Measurements from ENCODE around the gene ZBTB8B.
"Not testable (repeated sequence)": the region's sequence is repeated elsewhere in the genome, so short reads cannot be mapped to it uniquely, and the experiment has no call there.

The ZBTB8B gene

GRCh38 chr1:32464716-32465577 is at the start of gene ZBTB8B:
Gene ZBTB8B (plus strand): TSS chr1:32465072. CDS start chr1:32470625, 5,553 bp downstream.
- DNase-seq, result peak; percentile 84

- no peak for DNase-seq
Observed at GRCh38 chr1:32421775-32422174, 43.1 kb upstream of the ZBTB8B start.

DNA sequence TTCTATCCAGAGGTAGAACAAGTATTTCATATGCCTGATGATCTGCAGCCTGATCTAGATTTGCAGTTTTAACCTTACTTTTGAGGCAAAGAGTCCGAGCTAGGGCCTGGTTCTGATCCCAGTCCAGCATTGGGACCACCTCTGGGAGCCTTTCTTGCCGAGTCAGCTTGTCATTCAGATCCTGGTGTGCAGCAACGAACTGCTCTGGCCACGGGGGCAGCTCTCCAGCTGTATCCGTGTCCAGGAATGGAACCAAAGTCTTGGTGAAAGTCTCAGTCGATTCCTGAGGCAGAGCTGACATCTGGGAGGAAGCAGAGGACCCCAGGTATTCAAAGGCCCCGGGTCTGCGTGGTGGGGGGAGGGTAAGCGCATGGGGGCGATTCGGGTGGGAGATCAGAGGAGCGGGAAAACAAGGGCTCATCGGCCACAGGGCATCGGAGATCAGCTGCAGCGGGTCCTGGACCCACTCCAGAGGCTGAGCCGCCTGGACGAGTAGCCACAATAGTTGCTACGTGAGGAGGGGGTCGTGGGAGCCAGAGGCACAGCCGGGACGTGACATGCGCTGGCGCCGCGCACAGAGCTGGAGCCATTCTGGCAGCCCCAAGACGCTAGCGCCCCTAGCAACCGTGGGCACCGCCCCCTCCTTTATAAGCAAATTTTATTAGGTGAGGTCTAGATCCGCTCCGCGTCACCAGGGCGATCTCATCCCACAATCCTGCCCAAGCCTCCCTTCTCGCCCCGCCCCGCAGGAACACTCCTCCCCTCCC is 38.2 kb upstream of the ZBTB8B start:
- no peak for DNase-seq

GRCh38 chr1:32427264-32427963 is 37.5 kb upstream of the ZBTB8B start:
- DNase-seq, result no peak

DNA sequence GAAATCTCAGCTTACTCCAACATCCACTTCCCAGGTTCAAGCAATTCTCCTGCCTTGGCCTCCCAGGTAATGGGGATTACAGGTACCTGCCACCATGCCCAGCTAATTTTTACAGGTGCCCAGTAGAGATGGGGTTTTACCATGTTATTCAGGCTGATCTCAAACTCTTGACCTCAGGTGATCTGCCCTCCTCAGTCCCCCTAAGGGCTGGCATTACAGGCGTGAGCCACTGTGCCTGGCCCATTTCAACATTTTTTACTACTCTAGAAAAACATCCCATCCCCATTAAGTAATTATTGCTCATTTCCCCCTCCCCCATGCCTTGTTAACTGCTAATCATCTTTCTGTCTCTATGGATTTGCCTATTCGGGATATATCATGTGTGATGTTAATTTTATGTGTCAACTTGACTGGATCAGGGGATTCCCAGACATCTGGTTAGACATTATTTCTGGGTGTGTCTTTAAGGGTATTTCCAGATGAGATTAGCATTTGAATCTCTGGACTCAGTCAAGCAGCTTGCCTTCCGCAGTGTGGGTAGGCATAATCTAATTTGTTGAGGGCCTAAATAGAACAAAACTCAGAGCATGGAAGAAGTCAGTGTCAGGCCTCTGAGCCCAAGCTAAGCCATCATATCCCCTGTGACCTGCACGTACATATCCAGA is 33.0 kb upstream of the ZBTB8B start:
- no peak for DNase-seq

GRCh38 chr1:32438136-32438535 is 26.7 kb upstream of the ZBTB8B start:
- no peak for DNase-seq

DNA sequence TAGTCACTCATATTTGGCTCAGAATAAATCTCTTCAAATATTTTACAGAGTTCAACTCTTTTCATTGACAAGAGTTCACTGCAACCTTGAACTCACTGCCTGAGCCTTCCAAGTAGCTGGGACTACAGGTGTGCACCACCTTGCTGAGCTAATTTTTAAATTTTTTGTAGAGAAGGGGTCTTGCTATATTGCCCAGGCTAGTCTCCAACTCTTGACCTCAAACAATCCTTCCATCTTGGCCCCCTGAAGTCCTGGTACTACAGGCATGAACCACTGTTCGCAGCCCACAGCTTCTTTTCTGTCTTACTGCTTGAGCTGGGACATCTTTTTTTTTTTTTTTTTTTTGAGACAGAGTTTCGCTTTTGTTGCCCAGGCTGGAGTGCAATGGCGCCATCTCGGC is 26.1 kb upstream of the ZBTB8B start:
- DNase-seq, result not testable (repeated sequence)

GRCh38 chr1:32441467-32441866 is 23.4 kb upstream of the ZBTB8B start:
- not testable (repeated sequence) for DNase-seq

DNA sequence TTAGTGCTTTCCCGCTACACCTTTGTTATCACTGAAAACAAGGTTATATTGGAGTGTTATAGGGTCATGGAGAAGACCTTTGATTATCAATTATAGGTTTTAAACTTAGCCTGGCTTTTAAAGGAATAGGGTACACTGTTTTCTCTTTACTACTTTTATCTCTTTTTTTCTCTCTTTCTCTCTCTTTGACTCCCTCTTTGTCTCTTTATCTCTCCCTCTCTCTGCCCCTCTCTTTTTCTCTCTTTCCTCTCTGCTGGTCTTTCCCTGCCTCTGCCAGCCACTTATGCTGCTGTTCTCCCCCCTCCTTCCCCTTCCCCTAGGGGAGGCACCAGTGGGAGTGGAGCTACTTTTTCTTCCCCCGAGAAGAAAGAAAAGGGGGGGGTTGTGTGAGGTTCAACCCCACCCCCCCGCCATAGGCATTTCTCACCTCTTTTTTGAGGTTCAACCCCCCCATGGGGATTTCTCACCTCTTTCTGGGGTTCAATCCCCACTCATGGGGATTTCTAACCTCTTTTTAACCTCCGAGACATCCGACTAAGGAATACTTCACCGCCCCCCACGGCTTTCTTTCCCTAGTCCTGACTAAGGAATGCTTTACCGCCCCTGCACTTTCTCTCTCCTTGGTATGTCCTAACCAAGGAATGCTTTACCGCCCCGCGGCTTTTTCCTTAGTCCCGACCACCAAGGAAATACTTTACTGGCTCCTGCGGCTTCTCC is 17.2 kb upstream of the ZBTB8B start:
- DNase-seq, result no peak

GRCh38 chr1:32448186-32448772 is 16.6 kb upstream of the ZBTB8B start:
- not testable (repeated sequence) for DNase-seq

DNA sequence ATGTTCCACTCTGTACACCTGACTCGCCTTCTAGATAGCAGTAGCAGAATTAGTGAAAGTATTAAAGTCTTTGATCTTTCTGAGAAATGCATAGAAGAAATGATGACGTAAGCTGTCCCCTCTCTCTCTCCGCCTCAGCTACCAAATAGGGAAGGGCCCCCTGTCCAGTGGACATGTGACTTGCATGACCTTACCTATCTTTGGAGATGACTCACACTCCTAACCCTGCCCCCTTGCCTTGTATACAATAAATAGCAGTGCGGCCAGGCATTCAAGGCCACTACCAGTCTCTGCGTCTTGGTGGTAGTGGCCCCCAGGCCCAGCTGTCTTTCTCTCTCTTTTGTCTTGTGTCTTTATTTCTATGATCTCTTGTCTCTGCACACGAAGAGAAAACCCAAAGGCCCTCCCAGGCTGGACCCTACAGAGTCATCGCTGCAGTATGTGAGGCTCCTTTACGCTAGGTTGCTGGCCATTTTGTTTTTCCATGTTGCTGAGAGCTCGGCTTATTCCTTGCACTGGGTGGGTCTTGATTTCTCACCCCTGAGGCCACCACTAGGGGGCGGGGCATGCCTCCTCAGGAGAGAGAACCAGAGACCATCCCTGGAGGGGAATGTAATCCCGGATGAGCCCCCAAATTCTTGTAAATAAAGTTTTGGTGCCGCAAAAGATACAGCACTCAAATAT is 16.0 kb upstream of the ZBTB8B start:
- DNase-seq, result no peak

DNA sequence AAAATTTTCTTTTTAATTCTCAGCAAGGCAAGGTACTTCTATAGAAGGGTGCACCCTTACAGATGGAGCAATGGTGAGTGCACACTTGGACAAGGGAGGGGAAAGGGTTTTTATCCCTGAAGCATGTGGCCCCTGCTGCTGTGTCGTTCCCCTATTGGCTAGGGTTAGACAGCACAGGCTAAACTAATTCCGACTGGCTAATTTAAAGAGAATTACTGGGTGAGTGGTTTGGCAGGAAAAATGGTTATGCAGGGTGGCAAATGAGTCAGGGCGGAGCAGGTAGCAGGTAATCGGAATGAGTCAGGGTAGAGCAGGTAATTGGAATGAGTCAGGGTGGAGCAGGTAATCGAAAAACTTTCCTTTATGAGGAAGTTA is 15.4 kb upstream of the ZBTB8B start:
- not testable (repeated sequence) for DNase-seq

GRCh38 chr1:32454726-32455125 is 10.1 kb upstream of the ZBTB8B start:
- DNase-seq, result peak; percentile 78

DNA sequence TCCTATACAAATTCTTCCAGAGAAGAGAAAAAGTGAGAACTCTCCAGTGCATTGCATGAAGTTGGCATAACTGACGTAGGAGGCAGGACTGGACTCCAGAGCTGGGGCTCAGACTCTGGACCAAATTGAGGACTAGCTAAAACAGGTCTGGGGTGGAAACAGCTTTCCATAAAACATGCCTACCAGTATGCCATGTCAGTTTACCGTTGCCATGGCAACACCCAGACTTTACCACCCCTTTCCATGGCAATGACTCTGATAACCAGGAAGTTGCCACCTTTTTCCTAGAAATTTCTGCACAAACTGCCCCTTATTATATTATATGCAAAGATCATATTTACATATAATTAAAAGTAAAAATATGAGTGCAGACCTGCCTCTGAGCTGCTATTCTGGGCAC is 8.9 kb upstream of the ZBTB8B start:
- no peak for DNase-seq

DNA sequence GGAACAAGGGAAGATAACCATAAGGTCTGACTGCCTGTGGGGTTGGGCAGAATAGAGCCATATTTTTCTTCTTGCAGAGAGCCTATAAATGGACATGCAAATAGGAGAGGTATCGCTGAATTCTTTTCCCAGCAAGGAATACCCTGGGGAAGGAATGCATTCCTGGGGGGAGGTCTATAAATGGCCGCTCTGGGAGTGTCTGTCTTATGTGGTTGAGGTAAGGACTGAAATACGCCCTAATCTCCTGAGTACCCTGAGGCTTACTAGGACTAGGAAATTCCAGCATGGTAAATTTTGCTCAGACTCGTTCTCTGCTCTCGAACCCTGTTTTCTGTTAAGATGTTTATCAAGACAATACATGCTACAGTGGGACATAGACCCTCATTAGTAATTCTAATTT is 6.1 kb upstream of the ZBTB8B start:
- not testable (repeated sequence) for DNase-seq

DNA sequence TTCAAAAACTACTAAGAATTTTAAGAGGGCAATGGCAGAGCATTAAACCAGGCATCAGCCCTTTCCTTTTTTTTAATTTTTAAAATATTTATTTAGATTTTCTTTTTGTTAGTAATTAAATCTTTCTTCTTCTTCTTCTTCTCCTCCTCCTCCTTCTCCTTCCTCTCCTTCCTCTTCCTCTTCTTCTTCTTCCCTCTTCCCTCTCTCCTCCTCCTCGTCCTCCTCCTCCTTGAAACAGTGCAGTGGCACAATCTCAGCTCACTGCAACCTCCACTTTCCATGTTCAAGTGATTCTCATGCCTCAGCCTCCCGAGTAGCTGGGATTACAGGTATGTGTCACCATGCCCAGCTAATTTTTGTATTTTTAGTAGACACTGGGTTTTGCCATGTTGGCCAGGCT is 1.9 kb upstream of the ZBTB8B start:
- not testable (repeated sequence) for DNase-seq

- no peak for DNase-seq
Observed at GRCh38 chr1:32464191-32464715, 619 bp upstream of the ZBTB8B start.

GRCh38 chr1:32465578-32465933 is 684 bp downstream of the ZBTB8B start:
- DNase-seq, result no peak

DNA sequence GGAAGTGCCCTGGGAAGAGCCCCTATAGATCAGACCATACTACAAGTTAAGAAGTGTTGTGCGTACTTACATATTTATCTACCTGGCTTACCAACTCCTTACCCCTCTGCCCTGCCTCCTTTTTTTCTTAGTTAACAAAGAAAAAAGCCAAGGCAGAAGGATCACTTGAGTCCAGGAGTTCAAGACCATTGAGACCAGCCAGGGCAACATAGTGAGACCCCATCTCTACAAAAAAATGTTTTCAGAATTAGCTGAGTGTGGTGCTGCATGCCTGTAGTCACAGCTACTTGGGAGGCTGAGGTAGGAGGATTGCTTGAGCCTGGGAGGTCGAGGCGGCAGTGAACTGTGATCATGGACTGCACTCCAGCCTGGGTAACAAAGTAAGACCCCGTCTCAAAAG is 1.9 kb downstream of the ZBTB8B start:
- no peak for DNase-seq

- no peak for DNase-seq
Observed at GRCh38 chr1:32468791-32469190, 3.9 kb downstream of the ZBTB8B start.

DNA sequence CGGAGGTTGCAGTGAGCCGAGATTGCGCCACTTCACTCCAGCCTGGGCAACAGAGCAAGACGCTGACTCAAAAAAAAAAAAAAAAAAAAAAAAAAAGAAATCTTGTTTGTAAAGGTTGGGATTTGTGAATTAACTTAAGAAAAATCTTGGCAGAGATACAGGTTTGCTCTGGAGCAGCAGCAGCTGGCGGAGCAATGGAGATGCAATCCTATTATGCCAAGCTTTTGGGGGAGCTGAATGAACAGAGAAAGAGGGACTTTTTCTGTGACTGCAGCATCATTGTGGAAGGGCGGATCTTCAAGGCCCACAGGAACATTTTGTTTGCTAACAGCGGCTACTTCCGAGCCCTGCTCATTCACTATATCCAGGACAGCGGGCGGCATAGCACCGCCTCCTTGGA is 5.6 kb downstream of the ZBTB8B start:
- no peak for DNase-seq
